Measurements from ENCODE around the gene SYNJ2.

The SYNJ2 gene

GRCh38 chr6:158047127-158047518 is 65.5 kb downstream of the SYNJ2 start:
- peak; percentile 34 for DNase-seq

DNA sequence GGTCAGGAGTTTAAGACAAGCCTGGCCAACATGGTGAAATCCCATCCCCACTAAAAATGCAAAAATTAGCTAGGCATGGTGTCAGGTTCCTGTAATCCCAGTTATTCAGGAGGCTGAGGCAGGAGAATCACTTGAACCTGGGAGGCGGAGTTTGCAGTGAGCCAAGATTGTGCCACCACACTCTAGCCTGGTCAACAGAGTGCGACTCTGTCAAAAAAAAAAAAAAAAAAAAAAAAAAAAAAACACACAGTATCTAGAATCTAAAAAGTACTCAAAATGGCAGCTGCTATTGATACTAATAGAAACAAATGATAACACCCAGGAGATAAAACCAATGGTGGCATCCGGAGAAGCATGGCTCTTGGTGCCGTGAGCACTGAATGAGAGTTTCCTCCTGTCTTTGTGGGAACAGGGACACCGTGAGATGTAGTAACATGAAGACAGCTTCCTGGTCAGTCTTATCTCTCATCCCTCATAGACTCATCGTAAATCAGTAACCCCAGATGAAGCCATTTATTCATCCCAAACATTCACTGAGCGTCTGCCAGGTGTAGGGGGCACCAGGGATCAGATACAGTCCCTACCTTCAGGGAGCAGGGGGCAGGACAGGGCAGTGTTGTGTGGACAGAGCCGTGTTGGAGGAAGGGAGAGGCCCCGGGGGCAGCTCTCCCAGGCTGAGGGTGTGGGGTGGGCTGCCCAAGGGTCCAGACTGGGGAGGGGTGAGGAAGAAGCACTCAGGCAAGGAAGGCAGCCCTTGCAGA is 66.1 kb downstream of the SYNJ2 start:
- Histone ChIP-seq H3K4me3 (ENCODE audit: low read depth in 1 of 2, low read length in 2 of 2) (no peak overlapping the region), H3K4me2 (ENCODE audit: insufficient read depth, low read length) (no peak overlapping the region), H3K79me2 (ENCODE audit: insufficient read depth, low read length) (no peaks in the 10 kb centered on the region), H4K20me1 (ENCODE audit: insufficient read depth, low read length) (peaks cover 7% of the 10 kb centered on the region; the same call in 1 of the 2 replicates), H3K9ac (ENCODE audit: low read depth, low read length) (no peak overlapping the region), H3K27me3 (ENCODE audit: insufficient read depth, low read length, poor library complexity) (no peaks in the 10 kb centered on the region), H2AFZ (ENCODE audit: low read depth, low read length) (no peak overlapping the region), H3K9me3 (ENCODE audit: insufficient read depth, low read length, severe bottlenecking) (no peaks in the 10 kb centered on the region), H3K36me3 (ENCODE audit: insufficient read depth, low read length) (peaks cover 32% of the 10 kb centered on the region), H3K4me1 (ENCODE audit: insufficient read depth, low read length) (no peaks in the 10 kb centered on the region), H3K27ac (ENCODE audit: low read length) (no peak overlapping the region)
- ATAC-seq (ENCODE audit: insufficient read depth, low read depth) (no peak), DNase-seq (no peak)
- TF ChIP-seq, protein P1, sequence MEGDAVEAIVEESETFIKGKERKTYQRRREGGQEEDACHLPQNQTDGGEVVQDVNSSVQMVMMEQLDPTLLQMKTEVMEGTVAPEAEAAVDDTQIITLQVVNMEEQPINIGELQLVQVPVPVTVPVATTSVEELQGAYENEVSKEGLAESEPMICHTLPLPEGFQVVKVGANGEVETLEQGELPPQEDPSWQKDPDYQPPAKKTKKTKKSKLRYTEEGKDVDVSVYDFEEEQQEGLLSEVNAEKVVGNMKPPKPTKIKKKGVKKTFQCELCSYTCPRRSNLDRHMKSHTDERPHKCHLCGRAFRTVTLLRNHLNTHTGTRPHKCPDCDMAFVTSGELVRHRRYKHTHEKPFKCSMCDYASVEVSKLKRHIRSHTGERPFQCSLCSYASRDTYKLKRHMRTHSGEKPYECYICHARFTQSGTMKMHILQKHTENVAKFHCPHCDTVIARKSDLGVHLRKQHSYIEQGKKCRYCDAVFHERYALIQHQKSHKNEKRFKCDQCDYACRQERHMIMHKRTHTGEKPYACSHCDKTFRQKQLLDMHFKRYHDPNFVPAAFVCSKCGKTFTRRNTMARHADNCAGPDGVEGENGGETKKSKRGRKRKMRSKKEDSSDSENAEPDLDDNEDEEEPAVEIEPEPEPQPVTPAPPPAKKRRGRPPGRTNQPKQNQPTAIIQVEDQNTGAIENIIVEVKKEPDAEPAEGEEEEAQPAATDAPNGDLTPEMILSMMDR (IDR thresholded peaks at IDR 0.05; ENCODE audit: borderline replicate concordance, extremely low read depth, low read length, poor library complexity, severe bottlenecking), result no peak
- no peak for TF ChIP-seq EZH2 (IDR thresholded peaks at IDR 0.05; ENCODE audit: borderline replicate concordance, low read depth, low read length, severe bottlenecking)

More at GRCh38 chr6:158047127-158047518, 65.5 kb downstream of the SYNJ2 start:
- H3K36me3 ChIP-seq (ENCODE audit: insufficient read depth, low read length), result peaks cover 38% of the 10 kb centered on the region
- H3K4me3 ChIP-seq (ENCODE audit: low read depth in 1 of 2, low read length in 2 of 2), result no peak overlapping the region
- H3K4me1 ChIP-seq (ENCODE audit: insufficient read depth, low read length), result no peaks in the 10 kb centered on the region
- H3K9ac ChIP-seq (ENCODE audit: low read depth, low read length), result no peak overlapping the region
- H3K4me2 ChIP-seq (ENCODE audit: insufficient read depth, low read length), result no peak overlapping the region
- H4K20me1 ChIP-seq (ENCODE audit: insufficient read depth, low read length), result peaks cover 7% of the 10 kb centered on the region; the same call in 1 of the 2 replicates
- no peaks in the 10 kb centered on the region for H3K9me3 ChIP-seq (ENCODE audit: insufficient read depth, low read length, severe bottlenecking)
- TF ChIP-seq EZH2 (IDR thresholded peaks at IDR 0.05; ENCODE audit: borderline replicate concordance, low read depth, low read length, severe bottlenecking), result no peak
- TF ChIP-seq, protein P1 (IDR thresholded peaks at IDR 0.05; ENCODE audit: borderline replicate concordance, extremely low read depth, low read length, poor library complexity, severe bottlenecking), result no peak
- no peak overlapping the region for H2AFZ ChIP-seq (ENCODE audit: low read depth, low read length)
- no peaks in the 10 kb centered on the region for H3K27me3 ChIP-seq (ENCODE audit: insufficient read depth, low read length, poor library complexity)
- no peak overlapping the region for H3K27ac ChIP-seq (ENCODE audit: low read length)
- peak; percentile 44 for ATAC-seq (ENCODE audit: insufficient read depth, low read depth)
- no peaks in the 10 kb centered on the region for H3K79me2 ChIP-seq (ENCODE audit: insufficient read depth, low read length)

DNA sequence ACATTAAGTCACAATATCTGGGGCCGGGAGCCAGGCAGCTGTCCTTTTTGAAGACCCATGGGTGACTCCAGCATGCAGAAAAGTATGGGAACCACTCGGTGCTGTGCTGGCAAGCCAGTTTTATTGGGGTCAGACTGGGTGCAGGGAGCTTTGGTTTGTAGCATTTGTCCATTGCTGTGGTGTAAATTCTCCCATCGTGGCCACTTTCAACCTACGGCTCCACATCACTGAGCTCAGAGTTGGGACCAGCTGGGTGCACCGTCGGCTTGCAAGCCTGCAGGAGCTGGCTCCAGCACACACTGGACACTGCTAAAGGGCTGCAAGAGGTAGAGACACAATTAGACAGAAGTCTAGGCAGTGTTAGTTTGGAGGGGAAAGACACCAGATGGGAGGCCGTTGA is 66.9 kb downstream of the SYNJ2 start:
- ATAC-seq (ENCODE audit: insufficient read depth, low read depth) (no peak), DNase-seq (no peak)
- Histone ChIP-seq H3K9me3 (ENCODE audit: insufficient read depth, low read length, severe bottlenecking) (no peaks in the 10 kb centered on the region), H3K9ac (ENCODE audit: low read depth, low read length) (no peak overlapping the region), H3K27ac (ENCODE audit: low read length) (no peak overlapping the region), H3K79me2 (ENCODE audit: insufficient read depth, low read length) (no peaks in the 10 kb centered on the region), H3K36me3 (ENCODE audit: insufficient read depth, low read length) (peaks cover 29% of the 10 kb centered on the region), H3K4me2 (ENCODE audit: insufficient read depth, low read length) (no peak overlapping the region), H2AFZ (ENCODE audit: low read depth, low read length) (no peak overlapping the region), H3K4me1 (ENCODE audit: insufficient read depth, low read length) (no peaks in the 10 kb centered on the region), H3K27me3 (ENCODE audit: insufficient read depth, low read length, poor library complexity) (no peaks in the 10 kb centered on the region), H4K20me1 (ENCODE audit: insufficient read depth, low read length) (peaks cover 7% of the 10 kb centered on the region; the same call in 1 of the 2 replicates), H3K4me3 (ENCODE audit: low read depth in 1 of 2, low read length in 2 of 2) (no peak overlapping the region)
- TF ChIP-seq EZH2 (IDR thresholded peaks at IDR 0.05; ENCODE audit: borderline replicate concordance, low read depth, low read length, severe bottlenecking), result no peak
- TF ChIP-seq, protein P1 (IDR thresholded peaks at IDR 0.05; ENCODE audit: borderline replicate concordance, extremely low read depth, low read length, poor library complexity, severe bottlenecking), result no peak
